ENCODE results near the gene FASN. TPM values are rescaled to one million over a fixed set of nuclear protein-coding genes. Genes with fewer than 3 reads are reported as not detected.
A peak's percentile ranks its signal among the peaks of the same experiment; 100 is the strongest.

FASN gene
- polyA plus RNA-seq, 1 donor from 2014 or later, result 26.4 TPM

GRCh38 chr17:82065638-82066303 is 32.3 kb downstream of the FASN start, which contains the start of gene DUS1L:
DUS1L (minus strand) TSS chr17:82065804; CDS start chr17:82065059, 745 bp downstream.
- no peak for TF ChIP-seq SMC3 (conservative IDR thresholded peaks at IDR 0.05; ENCODE audit: poor library complexity)
- TF ChIP-seq REST (IDR thresholded peaks at IDR 0.05; ENCODE audit: borderline replicate concordance), result peak; percentile 45
- TF ChIP-seq EP300 (conservative IDR thresholded peaks at IDR 0.05; ENCODE audit: poor library complexity, severe bottlenecking), result peak; percentile 19
- peak; percentile 52 for TF ChIP-seq POLR2AphosphoS5 (IDR thresholded peaks at IDR 0.05)
- no peak for TF ChIP-seq RAD21 (conservative IDR thresholded peaks at IDR 0.05)
- no peak for TF ChIP-seq TAF1 (IDR thresholded peaks at IDR 0.05; ENCODE audit: low read depth)
- peak; percentile 45 for TF ChIP-seq MXI1 (conservative IDR thresholded peaks at IDR 0.05; ENCODE audit: poor library complexity, severe bottlenecking)
- no peak for TF ChIP-seq CTCF (IDR thresholded peaks at IDR 0.05; ENCODE audit: poor library complexity, severe bottlenecking)
- no peak for TF ChIP-seq EZH2 (IDR thresholded peaks at IDR 0.05; ENCODE audit: borderline replicate concordance, insufficient read depth, low read length, poor library complexity, severe bottlenecking)
- H3F3A ChIP-seq (ENCODE audit: insufficient read depth, low read length, poor library complexity, severe bottlenecking), result no peaks in the 10 kb centered on the region
- H3K4me3 ChIP-seq (ENCODE audit: low read length), result peak within 1 kb of the TSS; percentile 94
- H3K36me3 ChIP-seq (ENCODE audit: insufficient read depth, low read length), result no peaks in the 10 kb centered on the region
- H2AFZ ChIP-seq (ENCODE audit: low read depth, low read length), result peak within 1 kb of the TSS; percentile 97
- peak within 1 kb of the TSS; percentile 56 for H3K27ac ChIP-seq (ENCODE audit: low read length)
- H4K20me1 ChIP-seq (ENCODE audit: insufficient read depth), result no peaks in the 10 kb centered on the region
- H3K9me3 ChIP-seq (ENCODE audit: low read length), result no peaks in the 10 kb centered on the region
- peak within 1 kb of the TSS; percentile 72 for H3K9ac ChIP-seq (ENCODE audit: low read length)
- no peaks in the 10 kb centered on the region for H3K27me3 ChIP-seq (ENCODE audit: insufficient read depth, low read depth, low read length)
- H3K9me2 ChIP-seq (ENCODE audit: insufficient read depth, low read length), result no peaks in the 10 kb centered on the region
- H3K4me2 ChIP-seq (ENCODE audit: low read length), result peak within 1 kb of the TSS; percentile 61
- no peaks in the 10 kb centered on the region for H3K79me2 ChIP-seq (replicated peaks; ENCODE audit: insufficient read depth, low read length)

GRCh38 chr17:82065193-82065637 is 32.8 kb downstream of the FASN start:
- H3K36me3 ChIP-seq (ENCODE audit: insufficient read depth, low read length), result no peaks in the 10 kb centered on the region
- no peaks in the 10 kb centered on the region for H3K27me3 ChIP-seq (ENCODE audit: insufficient read depth, low read depth, low read length)
- H3K4me3 ChIP-seq (ENCODE audit: low read length), result peak overlapping the region; percentile 94
- no peaks in the 10 kb centered on the region for H3K79me2 ChIP-seq (replicated peaks; ENCODE audit: insufficient read depth, low read length)
- H3K9ac ChIP-seq (ENCODE audit: low read length), result peak overlapping the region; percentile 72
- H3K27ac ChIP-seq (ENCODE audit: low read length), result no peak overlapping the region
- H2AFZ ChIP-seq (ENCODE audit: low read depth, low read length), result no peak overlapping the region
- TF ChIP-seq MXI1 (conservative IDR thresholded peaks at IDR 0.05; ENCODE audit: poor library complexity, severe bottlenecking) (peak; percentile 72), EP300 (conservative IDR thresholded peaks at IDR 0.05; ENCODE audit: poor library complexity, severe bottlenecking) (no peak)
- H3F3A ChIP-seq (ENCODE audit: insufficient read depth, low read length, poor library complexity, severe bottlenecking), result no peaks in the 10 kb centered on the region
- H3K4me2 ChIP-seq (ENCODE audit: low read length), result peak overlapping the region; percentile 61
- no peaks in the 10 kb centered on the region for H3K9me3 ChIP-seq (ENCODE audit: low read length)
- no peaks in the 10 kb centered on the region for H3K9me2 ChIP-seq (ENCODE audit: insufficient read depth, low read length)
- no peaks in the 10 kb centered on the region for H4K20me1 ChIP-seq (ENCODE audit: insufficient read depth)
